Fibroblast of lung (primary cell): ENCODE measurements around the gene RAB6A. TPM values are rescaled to one million over a fixed set of nuclear protein-coding genes. Genes with fewer than 3 reads are reported as not detected.

Experiments
- DNase-seq, 2 donors: peaks; one replicate each; pipeline versions ENCODE4 v3.0.0 to v3.0.0-alpha.2; 2010; ENCODE audit warnings: low read depth in 2 of 2
- H2AFZ ChIP-seq: 2 replicates; pipeline ENCODE4 v1.5.1; 2012; ENCODE audit warnings: low read length, control low read depth, inconsistent platforms
- H3K27ac ChIP-seq: 2 replicates; pipeline ENCODE4 v1.5.1; 2011; ENCODE audit warnings: low read length, control low read depth; ENCODE audit not compliant: insufficient read depth
- H3K27me3 ChIP-seq: 2 replicates; pipeline ENCODE4 v1.5.1; 2011; ENCODE audit warnings: mild to moderate bottlenecking, low read length; ENCODE audit not compliant: control insufficient read depth, insufficient read depth
- H3K36me3 ChIP-seq: 2 replicates; pipeline ENCODE4 v1.5.1; 2011; ENCODE audit warnings: low read length; ENCODE audit not compliant: control insufficient read depth, insufficient read depth
- H3K4me1 ChIP-seq: 2 replicates; pipeline ENCODE4 v1.5.1; 2011; ENCODE audit warnings: low read length; ENCODE audit not compliant: control insufficient read depth, insufficient read depth; ENCODE audit errors: extremely low read depth
- H3K4me2 ChIP-seq: 2 replicates; pipeline ENCODE4 v1.5.1; 2011; ENCODE audit warnings: low read length, control low read depth; ENCODE audit not compliant: insufficient read depth; ENCODE audit errors: extremely low read depth
- H3K4me3 ChIP-seq, 4 experiments: fragments of 200-600 bp in 1 of 4; sonication (generic) in 1 of 4; replicated peaks in 1 of 4; 2 replicates each; pipeline ENCODE4 v1.5.1; 2011 to 2016; ENCODE audit warnings: low read length in 4 of 4, low read depth in 3 of 4, mild to moderate bottlenecking in 3 of 4, control low read depth in 2 of 4, inconsistent platforms in 1 of 4, mixed read lengths in 1 of 4; ENCODE audit not compliant: insufficient read depth in 1 of 4; ENCODE audit errors: control extremely low read depth in 1 of 4
- H3K79me2 ChIP-seq: 2 replicates; pipeline ENCODE4 v1.5.1; 2012; ENCODE audit warnings: mild to moderate bottlenecking, low read length, inconsistent platforms; ENCODE audit not compliant: control insufficient read depth, insufficient read depth
- H3K9ac ChIP-seq: 2 replicates; pipeline ENCODE4 v1.5.1; 2011; ENCODE audit warnings: mild to moderate bottlenecking, low read length, control low read depth; ENCODE audit not compliant: insufficient read depth
- H3K9me3 ChIP-seq: 2 replicates; pipeline ENCODE4 v1.5.1; 2012; ENCODE audit warnings: low read depth, low read length; ENCODE audit not compliant: control insufficient read depth, insufficient read depth
- H4K20me1 ChIP-seq: 2 replicates; pipeline ENCODE4 v1.5.1; 2011; ENCODE audit warnings: low read length; ENCODE audit not compliant: control insufficient read depth, insufficient read depth; ENCODE audit errors: extremely low read depth
- EZH2 ChIP-seq: IDR thresholded peaks from 2 replicates; pipeline ENCODE4 v1.5.1; 2012; ENCODE audit warnings: low read length, control low read depth, mild to moderate bottlenecking; ENCODE audit errors: missing control alignments
- polyA plus RNA-seq, 2 donors: library from polyadenylated mRNA; depleted of rRNA in 1 of 2; stranded (reverse) in 1 of 2; unstranded in 1 of 2; fragments of >200 nt; gene quantifications; 2 replicates each; pipeline ENCODE4 v1.2.1, GENCODE V29; 2011 to 2012; ENCODE audit warnings: missing spikeins in 1 of 2
- total RNA-seq: library from RNA; depleted of rRNA; stranded (reverse); fragments of >200 nt; gene quantifications from 2 replicates; pipeline ENCODE4 v1.2.1, GENCODE V29; 2014
- TF ChIP-seq, protein P1 (sequence below), 2 donors: IDR thresholded peaks in 1 of 2; conservative IDR thresholded peaks in 1 of 2; 1 replicate in 1 of 2; 2 replicates in 1 of 2; pipeline ENCODE4 v1.5.1; 2011 to 2012; ENCODE audit warnings: low read length in 2 of 2, control low read depth in 1 of 2, inconsistent platforms in 1 of 2, low read depth in 1 of 2, mild to moderate bottlenecking in 1 of 2

The RAB6A gene
- total and polyA plus RNA-seq, 2 donors (not counting 1 experiment from before 2014, with no cell fraction given): 103 to 255 TPM

DNA sequence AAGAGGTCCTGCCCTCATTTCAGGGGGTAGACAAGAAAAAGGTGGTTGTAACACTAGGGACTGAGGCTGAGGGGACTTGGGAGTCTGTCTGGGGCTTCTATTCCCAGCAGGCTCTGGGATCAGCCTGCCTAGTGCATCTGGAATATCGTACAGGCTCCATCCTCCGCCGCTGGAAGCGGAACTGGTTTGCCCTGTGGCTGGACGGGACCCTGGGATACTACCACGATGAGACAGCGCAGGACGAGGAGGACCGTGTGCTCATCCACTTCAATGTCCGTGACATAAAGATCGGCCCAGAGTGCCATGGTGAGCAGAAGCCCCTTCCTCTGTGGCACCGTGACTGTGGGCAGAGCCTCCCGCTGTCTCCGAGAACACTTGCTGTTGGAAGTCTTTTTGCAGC is 110.5 kb downstream of the RAB6A start:
- Histone ChIP-seq H3K27ac (no peak overlapping the region), H3K9me3 (no peaks in the 10 kb centered on the region), H3K9ac (no peak overlapping the region), H3K79me2 (no peaks in the 10 kb centered on the region), H2AFZ (no peak overlapping the region), H3K4me1 (no peaks in the 10 kb centered on the region), H3K4me3 (no peak overlapping the region), H3K4me2 (no peak overlapping the region), H3K36me3 (no peaks in the 10 kb centered on the region), H3K27me3 (peaks cover 12% of the 10 kb centered on the region), H4K20me1 (no peaks in the 10 kb centered on the region)
- DNase-seq: no peak
- TF ChIP-seq, protein P1, sequence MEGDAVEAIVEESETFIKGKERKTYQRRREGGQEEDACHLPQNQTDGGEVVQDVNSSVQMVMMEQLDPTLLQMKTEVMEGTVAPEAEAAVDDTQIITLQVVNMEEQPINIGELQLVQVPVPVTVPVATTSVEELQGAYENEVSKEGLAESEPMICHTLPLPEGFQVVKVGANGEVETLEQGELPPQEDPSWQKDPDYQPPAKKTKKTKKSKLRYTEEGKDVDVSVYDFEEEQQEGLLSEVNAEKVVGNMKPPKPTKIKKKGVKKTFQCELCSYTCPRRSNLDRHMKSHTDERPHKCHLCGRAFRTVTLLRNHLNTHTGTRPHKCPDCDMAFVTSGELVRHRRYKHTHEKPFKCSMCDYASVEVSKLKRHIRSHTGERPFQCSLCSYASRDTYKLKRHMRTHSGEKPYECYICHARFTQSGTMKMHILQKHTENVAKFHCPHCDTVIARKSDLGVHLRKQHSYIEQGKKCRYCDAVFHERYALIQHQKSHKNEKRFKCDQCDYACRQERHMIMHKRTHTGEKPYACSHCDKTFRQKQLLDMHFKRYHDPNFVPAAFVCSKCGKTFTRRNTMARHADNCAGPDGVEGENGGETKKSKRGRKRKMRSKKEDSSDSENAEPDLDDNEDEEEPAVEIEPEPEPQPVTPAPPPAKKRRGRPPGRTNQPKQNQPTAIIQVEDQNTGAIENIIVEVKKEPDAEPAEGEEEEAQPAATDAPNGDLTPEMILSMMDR (conservative IDR thresholded peaks at IDR 0.05 in 1 of 2, IDR thresholded peaks at IDR 0.05 in 1 of 2; ENCODE audit: low read depth in 1 of 2, low read length in 2 of 2): no peak
- TF ChIP-seq EZH2: no peak

GRCh38 chr11:73649206-73649605 is 111.7 kb downstream of the RAB6A start:
- H3K4me1 ChIP-seq: no peaks in the 10 kb centered on the region
- no peaks in the 10 kb centered on the region for H3K36me3 ChIP-seq
- H4K20me1 ChIP-seq: no peaks in the 10 kb centered on the region
- H3K9me3 ChIP-seq: no peaks in the 10 kb centered on the region
- H3K27ac ChIP-seq: no peak overlapping the region
- no peak for DNase-seq
- peaks cover 14% of the 10 kb centered on the region for H3K27me3 ChIP-seq
- H3K79me2 ChIP-seq: no peaks in the 10 kb centered on the region
- no peak overlapping the region for H2AFZ ChIP-seq
- H3K4me2 ChIP-seq: no peak overlapping the region
- no peak overlapping the region for H3K9ac ChIP-seq
- TF ChIP-seq, protein P1 (conservative IDR thresholded peaks at IDR 0.05 in 1 of 2, IDR thresholded peaks at IDR 0.05 in 1 of 2; ENCODE audit: low read depth in 1 of 2, low read length in 2 of 2): no peak
- TF ChIP-seq EZH2: no peak
- no peak overlapping the region for H3K4me3 ChIP-seq

DNA sequence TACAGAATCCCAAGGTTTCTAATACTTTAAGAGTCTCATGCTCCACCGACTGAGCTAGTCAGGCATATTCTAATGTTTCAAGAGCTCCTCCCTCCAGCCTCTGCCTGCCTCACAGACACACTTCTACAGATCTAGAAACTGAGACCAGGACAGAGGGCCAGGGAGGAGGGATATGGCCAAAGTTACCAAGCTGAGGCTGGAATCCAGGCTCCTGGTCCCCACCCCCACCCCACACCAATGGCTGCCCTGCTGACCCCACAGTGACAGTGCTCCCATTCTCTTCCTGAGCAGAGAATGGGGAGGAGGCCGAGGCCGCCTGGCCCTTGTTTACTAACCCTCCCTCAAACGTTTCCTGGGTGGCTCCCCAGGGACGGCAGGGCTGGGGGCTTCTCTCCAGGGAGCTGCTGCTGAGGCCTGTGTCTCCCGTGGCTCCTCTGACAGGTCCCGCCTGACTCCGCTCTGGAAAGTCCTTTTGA is 112.3 kb downstream of the RAB6A start:
- Histone ChIP-seq H3K4me2 (no peak overlapping the region), H3K4me3 (no peak overlapping the region), H3K27ac (no peak overlapping the region), H4K20me1 (no peaks in the 10 kb centered on the region), H3K79me2 (no peaks in the 10 kb centered on the region), H3K9me3 (no peaks in the 10 kb centered on the region), H2AFZ (no peak overlapping the region), H3K4me1 (no peaks in the 10 kb centered on the region), H3K36me3 (no peaks in the 10 kb centered on the region), H3K27me3 (peaks cover 14% of the 10 kb centered on the region), H3K9ac (no peak overlapping the region)
- TF ChIP-seq, protein P1 (conservative IDR thresholded peaks at IDR 0.05 in 1 of 2, IDR thresholded peaks at IDR 0.05 in 1 of 2; ENCODE audit: low read depth in 1 of 2, low read length in 2 of 2): no peak
- no peak for TF ChIP-seq EZH2
- DNase-seq: no peak
